Prostate gland (tissue), 2 donors: ENCODE measurements around the gene GAB2.

Experiments
- POLR2A ChIP-seq: fragments of 450-650 bp; IDR thresholded peaks from one replicate; pipeline ENCODE4 v1.6.1; 2016; ENCODE audit warnings: antibody characterized with exemption, mild to moderate bottlenecking
- POLR2AphosphoS5 ChIP-seq: sonication (generic); formaldehyde crosslinking; IDR thresholded peaks from one replicate; pipeline ENCODE4 v1.6.1; 2017; ENCODE audit warnings: antibody characterized with exemption
- TF ChIP-seq, protein P1 (sequence below), 4 experiments: fragments of 200-600 bp in 2 of 4; fragments of 450-650 bp in 2 of 4; sonication (generic) in 2 of 4; IDR thresholded peaks; 1 replicate in 3 of 4; 2 replicates in 1 of 4; pipeline ENCODE4 v1.5.1; 2016 to 2019; ENCODE audit warnings: antibody characterized with exemption in 4 of 4, mild to moderate bottlenecking in 2 of 4, moderate library complexity in 2 of 4

DNA sequence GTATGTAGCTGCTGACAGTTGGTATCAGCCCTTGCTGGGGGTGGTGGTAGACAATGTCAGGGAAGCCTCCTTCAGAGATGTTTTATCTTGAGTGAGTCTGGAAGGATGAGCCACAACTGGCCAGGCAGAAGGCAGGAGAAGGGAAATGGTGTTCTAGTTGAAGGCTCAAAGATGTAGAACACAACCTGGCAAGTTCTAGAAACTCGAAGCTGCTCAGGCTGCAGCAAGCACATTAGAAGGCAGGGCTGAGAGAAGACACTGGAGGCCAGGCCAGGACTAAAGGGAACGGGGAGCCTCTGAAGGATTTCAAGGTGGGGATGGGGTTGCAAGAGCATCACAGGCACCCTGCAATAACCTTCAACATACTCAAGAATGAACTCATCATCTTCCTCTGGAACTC is 188.5 kb downstream of the GAB2 start:
- TF ChIP-seq, protein P1, sequence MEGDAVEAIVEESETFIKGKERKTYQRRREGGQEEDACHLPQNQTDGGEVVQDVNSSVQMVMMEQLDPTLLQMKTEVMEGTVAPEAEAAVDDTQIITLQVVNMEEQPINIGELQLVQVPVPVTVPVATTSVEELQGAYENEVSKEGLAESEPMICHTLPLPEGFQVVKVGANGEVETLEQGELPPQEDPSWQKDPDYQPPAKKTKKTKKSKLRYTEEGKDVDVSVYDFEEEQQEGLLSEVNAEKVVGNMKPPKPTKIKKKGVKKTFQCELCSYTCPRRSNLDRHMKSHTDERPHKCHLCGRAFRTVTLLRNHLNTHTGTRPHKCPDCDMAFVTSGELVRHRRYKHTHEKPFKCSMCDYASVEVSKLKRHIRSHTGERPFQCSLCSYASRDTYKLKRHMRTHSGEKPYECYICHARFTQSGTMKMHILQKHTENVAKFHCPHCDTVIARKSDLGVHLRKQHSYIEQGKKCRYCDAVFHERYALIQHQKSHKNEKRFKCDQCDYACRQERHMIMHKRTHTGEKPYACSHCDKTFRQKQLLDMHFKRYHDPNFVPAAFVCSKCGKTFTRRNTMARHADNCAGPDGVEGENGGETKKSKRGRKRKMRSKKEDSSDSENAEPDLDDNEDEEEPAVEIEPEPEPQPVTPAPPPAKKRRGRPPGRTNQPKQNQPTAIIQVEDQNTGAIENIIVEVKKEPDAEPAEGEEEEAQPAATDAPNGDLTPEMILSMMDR (IDR thresholded peaks at IDR 0.05): no peak
- no peak for TF ChIP-seq POLR2AphosphoS5
- no peak for TF ChIP-seq POLR2A
